Right lobe of liver (tissue), 6 donors: Measurements from ENCODE around the gene TNS4. TPM values are rescaled to one million over a fixed set of nuclear protein-coding genes. Genes with fewer than 3 reads are reported as not detected.

ENCODE experiments used
- ATAC-seq, 4 donors: fragments of 200-7000 bp; cut with Tn5 transposase; one replicate each; pipeline ENCODE4 v1.9.1; 2020; ENCODE audit warnings: mild to moderate bottlenecking in 4 of 4, moderate library complexity in 4 of 4
- DNase-seq, 3 donors: peaks; one replicate each; pipeline ENCODE4 v3.0.0-alpha.2; 2020
- H3K27ac ChIP-seq, 3 donors: fragments of 200-600 bp; one replicate each; pipeline ENCODE4 v1.8.0; 2022
- H3K27me3 ChIP-seq, 2 donors: fragments of 200-600 bp; one replicate each; pipeline ENCODE4 v1.8.0; 2022
- H3K36me3 ChIP-seq, 4 donors: fragments of 200-600 bp; sonication (generic) in 1 of 4; one replicate each; pipeline versions ENCODE4 v1.5.1 to v1.8.0; 2017 to 2022; ENCODE audit warnings: control low read depth in 1 of 4
- H3K4me1 ChIP-seq, 4 donors: fragments of 200-600 bp; sonication (generic) in 1 of 4; one replicate each; pipeline versions ENCODE4 v1.5.1 to v1.8.0; 2017 to 2022; ENCODE audit warnings: control low read depth in 1 of 4
- H3K4me3 ChIP-seq, 3 donors: fragments of 200-600 bp; one replicate each; pipeline ENCODE4 v1.8.0; 2022
- H3K9me3 ChIP-seq, 4 donors: fragments of 200-600 bp; sonication (generic) in 1 of 4; one replicate each; pipeline versions ENCODE4 v1.5.1 to v1.8.0; 2017 to 2022; ENCODE audit warnings: control low read depth in 1 of 4
- POLR2A ChIP-seq: fragments of 450-650 bp; IDR thresholded peaks from one replicate; pipeline ENCODE4 v1.6.1; 2017; ENCODE audit warnings: antibody characterized with exemption, mild to moderate bottlenecking
- WGBS: methylation state at CpG from one replicate; pipeline ENCODE4 v1.1.6; 2018; ENCODE audit warnings: low coverage, low lambda C conversion rate; ENCODE audit not compliant: insufficient coverage; ENCODE audit errors: missing lambda C conversion rate; 5-methylcytosine and 5-hydroxymethylcytosine counted together
- intact Hi-C, 2 donors: fragments of 100-400 bp; cut with DNase I; formaldehyde crosslinking; loops; one replicate each; pipeline versions ENCODE4 v1.11.2 to v1.14.1; 2022
- total RNA-seq, 6 experiments: library from RNA; depleted of rRNA in 2 of 6; stranded (reverse); fragments of >200 nt in 2 of 6; fragmentation: NEBNext Ultra II Directional in 3 of 6; extraction: Animal tissue kit (Norgen Biotek cat#: 25700) in 3 of 6; gene quantifications; one replicate each; pipeline versions ENCODE4 v1.1.0 to v1.2.4, GENCODE V29; 2016 to 2023
- TF ChIP-seq, protein P1 (sequence below), 4 donors: fragments of 200-600 bp in 3 of 4; fragments of 450-650 bp in 1 of 4; IDR thresholded peaks; one replicate each; pipeline versions ENCODE4 v1.5.1 to v1.8.0; 2016 to 2022; ENCODE audit warnings: antibody characterized with exemption in 4 of 4, mild to moderate bottlenecking in 2 of 4
- donor health status: DM: no; HTN: yes; CAD: no.
- donor health status: DM: no; HTN: no; CAD: no.
- donor health status: DM: no; HTN: no; CAD: no.
- donor health status: DM: no; HTN: yes; CAD: no.
- donor health status: DM: no; HTN: yes; CAD: no.

The TNS4 gene
- total RNA-seq, 6 experiments from 2014 or later: not detected

- no peak for DNase-seq
- WGBS: 77% methylated on average over 13 of the region's 19 CpGs
- TF ChIP-seq, protein P1, sequence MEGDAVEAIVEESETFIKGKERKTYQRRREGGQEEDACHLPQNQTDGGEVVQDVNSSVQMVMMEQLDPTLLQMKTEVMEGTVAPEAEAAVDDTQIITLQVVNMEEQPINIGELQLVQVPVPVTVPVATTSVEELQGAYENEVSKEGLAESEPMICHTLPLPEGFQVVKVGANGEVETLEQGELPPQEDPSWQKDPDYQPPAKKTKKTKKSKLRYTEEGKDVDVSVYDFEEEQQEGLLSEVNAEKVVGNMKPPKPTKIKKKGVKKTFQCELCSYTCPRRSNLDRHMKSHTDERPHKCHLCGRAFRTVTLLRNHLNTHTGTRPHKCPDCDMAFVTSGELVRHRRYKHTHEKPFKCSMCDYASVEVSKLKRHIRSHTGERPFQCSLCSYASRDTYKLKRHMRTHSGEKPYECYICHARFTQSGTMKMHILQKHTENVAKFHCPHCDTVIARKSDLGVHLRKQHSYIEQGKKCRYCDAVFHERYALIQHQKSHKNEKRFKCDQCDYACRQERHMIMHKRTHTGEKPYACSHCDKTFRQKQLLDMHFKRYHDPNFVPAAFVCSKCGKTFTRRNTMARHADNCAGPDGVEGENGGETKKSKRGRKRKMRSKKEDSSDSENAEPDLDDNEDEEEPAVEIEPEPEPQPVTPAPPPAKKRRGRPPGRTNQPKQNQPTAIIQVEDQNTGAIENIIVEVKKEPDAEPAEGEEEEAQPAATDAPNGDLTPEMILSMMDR (IDR thresholded peaks at IDR 0.05): no peak
- no peak for TF ChIP-seq POLR2A
- no peaks in the 10 kb centered on the region for H3K27me3 ChIP-seq
- H3K4me1 ChIP-seq: peaks cover 0 to 96% (median 48%) of the 10 kb centered on the region in 4 donors
- intact Hi-C loops: no loop called here
- ATAC-seq: no peak
- peaks cover 9 to 65% (median 39%) of the 10 kb centered on the region in 4 donors for H3K36me3 ChIP-seq
- peak overlapping the region in 1 of 3 donors; percentile 98 for H3K27ac ChIP-seq
- H3K4me3 ChIP-seq: no peak overlapping the region
- H3K9me3 ChIP-seq: no peaks in the 10 kb centered on the region
Observed at GRCh38 chr17:40453881-40454612, 47.4 kb downstream of the TNS4 start.

- TF ChIP-seq POLR2A: no peak
- TF ChIP-seq, protein P1 (IDR thresholded peaks at IDR 0.05): no peak
- WGBS: no CpG with 5 or more reads among the region's 15 CpGs
- no peaks in the 10 kb centered on the region for H3K27me3 ChIP-seq
- no peak overlapping the region for H3K4me3 ChIP-seq
- H3K27ac ChIP-seq: peak overlapping the region; percentile 65 to 98 (median 70)
- no peak for DNase-seq
- H3K4me1 ChIP-seq: peaks cover 0 to 94% (median 45%) of the 10 kb centered on the region in 4 donors
- H3K36me3 ChIP-seq: peaks cover 9 to 64% (median 39%) of the 10 kb centered on the region in 4 donors
- H3K9me3 ChIP-seq: no peaks in the 10 kb centered on the region
- no peak for ATAC-seq
- intact Hi-C loops: no loop called here
Observed at GRCh38 chr17:40452921-40453378, 48.5 kb downstream of the TNS4 start.

DNA sequence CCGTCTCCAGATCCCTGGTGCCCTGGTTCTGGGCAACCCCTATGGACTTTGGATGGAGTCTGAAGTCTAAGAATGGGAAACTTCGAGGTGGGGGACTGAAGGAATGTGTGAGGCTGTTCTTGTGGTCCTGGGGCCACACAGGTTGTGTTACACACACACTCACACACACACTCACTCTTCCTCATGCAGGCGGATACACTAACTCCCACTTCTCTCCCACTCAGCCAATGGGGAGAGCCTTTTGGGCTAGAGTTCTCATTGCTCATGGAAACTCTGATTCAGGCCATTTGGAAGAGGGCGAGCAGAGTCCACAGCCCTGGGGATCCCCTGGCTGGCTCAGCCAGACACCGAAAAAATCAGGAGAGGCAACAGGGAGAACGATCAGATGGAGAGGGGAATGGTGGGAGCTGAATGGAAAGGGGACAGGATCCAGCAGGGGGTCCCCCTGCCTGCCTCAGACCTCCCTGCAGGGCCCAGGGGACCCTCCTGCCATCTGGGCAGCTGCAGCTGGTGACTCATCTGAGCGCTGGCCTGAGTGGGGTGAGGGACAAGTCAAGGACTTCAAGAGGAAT is 49.1 kb downstream of the TNS4 start:
- WGBS: 23% methylated on average over 4 of the region's 7 CpGs
- Histone ChIP-seq H3K27me3 (no peaks in the 10 kb centered on the region), H3K9me3 (no peaks in the 10 kb centered on the region), H3K27ac (peak overlapping the region; percentile 65 to 98 (median 70)), H3K4me3 (no peak overlapping the region), H3K4me1 (peaks cover 0 to 94% (median 42%) of the 10 kb centered on the region in 4 donors), H3K36me3 (peaks cover 9 to 57% (median 35%) of the 10 kb centered on the region in 4 donors)
- TF ChIP-seq, protein P1 (IDR thresholded peaks at IDR 0.05): no peak
- TF ChIP-seq POLR2A: peak; percentile 51
- DNase-seq (no peak), ATAC-seq (peak in 1 of 4 donors; percentile 13)
- intact Hi-C loops: no loop called here

GRCh38 chr17:40451420-40451819 is 50.0 kb downstream of the TNS4 start:
- TF ChIP-seq POLR2A: peak; percentile 34
- TF ChIP-seq, protein P1 (IDR thresholded peaks at IDR 0.05): no peak
- Histone ChIP-seq H3K4me1 (peaks cover 0 to 92% (median 40%) of the 10 kb centered on the region in 4 donors), H3K36me3 (peaks cover 9 to 48% (median 30%) of the 10 kb centered on the region in 4 donors), H3K4me3 (no peak overlapping the region), H3K27me3 (no peaks in the 10 kb centered on the region), H3K27ac (peak overlapping the region; percentile 72 to 98 (median 86)), H3K9me3 (no peaks in the 10 kb centered on the region)
- WGBS: 24% methylated on average over 6 of the region's 6 CpGs
- ATAC-seq: peak in 3 of 4 donors; percentile 4 to 14 (median 5)
- intact Hi-C loops: no loop called here
- peak; percentile 74 to 93 (median 90) for DNase-seq
